Heart left ventricle (tissue), 13 donors: ENCODE data around the gene PNISR.

ENCODE experiments used
- POLR2A ChIP-seq, 2 donors: fragments of 450-650 bp; IDR thresholded peaks; one replicate each; pipeline ENCODE4 v1.6.1; 2017; ENCODE audit warnings: antibody characterized with exemption in 2 of 2, mild to moderate bottlenecking in 2 of 2, moderate library complexity in 2 of 2
- TF ChIP-seq, protein P1 (sequence below), 12 donors: fragments of 200-600 bp; sonication (generic) in 4 of 12; IDR thresholded peaks; one replicate each; pipeline versions ENCODE4 v1.5.0 to v1.8.0; 2018 to 2022; ENCODE audit warnings: antibody characterized with exemption in 12 of 12, mild to moderate bottlenecking in 5 of 12
- donor health status: ischemic (EF 13 %, LVEDD 7.1; RV severe dilation, severe dysfunction).
- donor health status: DM: no; HTN: yes; CAD: no.
- donor health status: DM: no; HTN: no; CAD: no.
- donor health status: ischemic (EF 25% LVEDD 6.9; RV normal size, moderate dysfunction).
- donor health status: ischemic (EF 25% LVEDD 5.7; RV mildly dilated, moderate dysfunction).
- donor health status: ischemic (EF 35%, LVEDD 5.7; RV mildly dilated, moderate dysfunction).
- donor health status: nonischemic (EF 11% LVEDD 7.7; RV severe dilation, severe dysfunction).
- donor health status: DM: yes; HTN: yes; CAD: no.
- donor health status: PGD.
- donor health status: ischemic (EF 29% LVEDD 5.4; RV normal size, mild dysfunction).
- donor health status: nonischemic (EF 23%, LVEDD 6.1; RV moderate dilation, normal function).

DNA sequence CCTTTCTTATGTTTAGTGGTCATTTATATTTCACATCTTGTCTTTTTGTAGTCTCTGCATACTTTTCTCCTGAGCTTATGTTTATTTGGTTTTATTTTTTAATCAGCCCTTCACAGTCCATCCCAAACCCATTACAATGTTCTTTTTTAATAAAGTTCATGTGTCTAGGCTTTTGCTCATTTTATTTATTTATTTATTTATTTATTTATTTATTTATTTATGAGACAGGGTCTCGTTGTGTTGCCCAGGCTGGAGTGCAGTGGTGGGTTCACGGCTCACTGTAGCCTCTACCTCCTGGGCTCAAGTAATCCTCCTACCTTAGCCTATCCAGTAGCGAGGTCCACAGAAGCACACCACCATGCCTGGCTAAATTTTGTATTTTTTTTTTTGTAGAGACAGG lies 34.2 kb downstream of the PNISR start:
- no peak for TF ChIP-seq POLR2A (IDR thresholded peaks at IDR 0.05)
- TF ChIP-seq, protein P1, sequence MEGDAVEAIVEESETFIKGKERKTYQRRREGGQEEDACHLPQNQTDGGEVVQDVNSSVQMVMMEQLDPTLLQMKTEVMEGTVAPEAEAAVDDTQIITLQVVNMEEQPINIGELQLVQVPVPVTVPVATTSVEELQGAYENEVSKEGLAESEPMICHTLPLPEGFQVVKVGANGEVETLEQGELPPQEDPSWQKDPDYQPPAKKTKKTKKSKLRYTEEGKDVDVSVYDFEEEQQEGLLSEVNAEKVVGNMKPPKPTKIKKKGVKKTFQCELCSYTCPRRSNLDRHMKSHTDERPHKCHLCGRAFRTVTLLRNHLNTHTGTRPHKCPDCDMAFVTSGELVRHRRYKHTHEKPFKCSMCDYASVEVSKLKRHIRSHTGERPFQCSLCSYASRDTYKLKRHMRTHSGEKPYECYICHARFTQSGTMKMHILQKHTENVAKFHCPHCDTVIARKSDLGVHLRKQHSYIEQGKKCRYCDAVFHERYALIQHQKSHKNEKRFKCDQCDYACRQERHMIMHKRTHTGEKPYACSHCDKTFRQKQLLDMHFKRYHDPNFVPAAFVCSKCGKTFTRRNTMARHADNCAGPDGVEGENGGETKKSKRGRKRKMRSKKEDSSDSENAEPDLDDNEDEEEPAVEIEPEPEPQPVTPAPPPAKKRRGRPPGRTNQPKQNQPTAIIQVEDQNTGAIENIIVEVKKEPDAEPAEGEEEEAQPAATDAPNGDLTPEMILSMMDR (IDR thresholded peaks at IDR 0.05), result no peak
